Measurements from ENCODE around the gene ATOH8.
"Not testable (repeated sequence)": the region's sequence is repeated elsewhere in the genome, so short reads cannot be mapped to it uniquely, and the experiment has no call there.

Gene ATOH8

DNA sequence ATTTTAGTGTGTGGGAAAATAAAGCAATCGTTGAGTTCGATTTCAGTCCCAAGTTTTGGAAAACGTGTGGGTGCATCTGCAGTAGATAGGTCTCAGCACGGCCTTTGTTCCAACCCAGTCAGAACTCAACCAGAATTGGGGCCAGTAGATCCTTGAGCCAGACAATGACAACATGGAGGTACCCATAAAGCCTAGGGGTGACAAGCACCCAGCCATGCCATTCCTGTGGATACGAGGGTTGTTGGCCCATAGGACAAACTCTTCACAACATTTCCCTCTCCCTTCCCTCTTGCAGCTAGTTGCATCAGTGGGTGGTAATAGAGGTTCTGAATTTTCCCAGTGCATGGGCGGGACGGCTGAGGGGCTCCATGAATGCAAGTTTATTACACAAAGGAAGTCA lies 74.9 kb downstream of the ATOH8 start:
- DNase-seq (ENCODE audit: low spot score), result no peak

DNA sequence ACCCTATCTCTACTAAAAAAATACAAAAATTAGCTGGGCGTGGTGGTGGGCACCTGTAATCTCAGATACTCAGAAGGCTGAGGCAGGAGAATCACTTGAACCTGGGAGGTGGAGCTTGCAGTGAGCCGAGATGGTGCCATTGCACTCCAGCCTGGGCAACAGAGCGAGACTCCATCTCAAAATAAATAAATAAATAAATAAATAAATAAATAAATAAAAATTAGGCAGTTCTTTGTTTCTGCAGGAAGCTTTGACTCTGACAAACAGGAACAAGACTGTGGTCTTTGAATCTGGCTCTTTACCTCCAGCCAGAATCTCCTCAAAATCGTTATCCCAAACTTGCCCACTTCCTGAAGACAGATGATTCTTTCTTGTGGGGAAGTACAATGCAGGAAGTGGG lies 75.6 kb downstream of the ATOH8 start:
- not testable (repeated sequence) for DNase-seq (ENCODE audit: low spot score)

DNA sequence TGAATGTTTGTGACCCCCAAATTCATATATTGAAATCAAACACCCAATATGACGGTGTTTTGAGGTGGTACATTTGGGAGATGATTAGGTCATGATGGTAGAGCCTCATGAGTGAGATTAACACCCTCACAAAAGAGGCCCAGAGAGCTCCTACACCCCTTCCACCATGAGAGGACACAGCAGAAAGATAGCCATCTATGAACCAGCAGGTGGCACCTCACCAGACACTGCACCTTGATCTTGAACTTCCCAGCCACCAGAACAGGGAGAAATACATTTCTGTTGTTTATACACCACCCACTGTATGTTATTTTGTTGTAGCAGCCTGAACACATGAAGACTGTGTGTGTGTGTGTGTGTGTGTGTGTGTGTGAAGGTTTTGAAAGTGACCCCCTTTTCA lies 76.9 kb downstream of the ATOH8 start:
- no peak for DNase-seq (ENCODE audit: low spot score)

DNA sequence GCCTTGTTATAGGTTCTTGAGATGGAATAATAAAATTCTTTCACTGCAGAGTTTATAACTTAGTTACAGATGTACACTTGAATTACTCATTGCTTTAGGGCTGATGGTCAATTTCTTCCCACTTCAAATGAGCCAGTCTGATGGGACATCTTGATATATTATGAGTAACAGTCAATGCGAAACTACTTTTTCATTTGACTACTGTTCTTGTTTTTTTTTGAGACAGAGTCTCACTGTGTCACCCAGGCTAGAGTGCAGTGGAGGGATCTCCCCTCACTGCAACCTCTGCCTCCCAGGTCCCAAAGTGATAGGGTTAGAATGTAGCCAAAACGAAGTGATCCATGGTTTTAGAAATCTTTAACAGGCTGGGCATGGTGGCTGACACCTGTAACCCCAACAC lies 77.9 kb downstream of the ATOH8 start:
- no peak for DNase-seq (ENCODE audit: low spot score)

DNA sequence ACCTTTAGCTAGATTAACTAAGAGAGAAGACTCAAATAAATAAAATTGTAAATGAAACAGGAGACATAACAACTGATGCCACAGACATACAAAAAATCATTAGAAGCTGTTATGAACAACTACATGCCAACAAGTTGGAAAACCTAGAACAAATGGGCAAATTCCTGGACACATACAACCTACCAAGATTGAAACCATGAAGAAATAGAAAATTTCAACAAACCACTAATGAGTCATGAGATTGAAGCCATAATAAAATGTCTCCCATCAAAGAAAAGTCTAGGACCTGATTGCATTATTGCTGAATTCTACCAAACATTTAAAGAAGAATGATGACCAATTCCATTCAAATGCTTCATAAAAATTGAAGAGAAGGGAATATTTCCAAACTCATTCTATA lies 80.7 kb downstream of the ATOH8 start:
- DNase-seq (ENCODE audit: low spot score), result no peak
